ENCODE results near the gene PNMA8C. TPM values are rescaled to one million over a fixed set of nuclear protein-coding genes. Genes with fewer than 3 reads are reported as not detected.

Gene PNMA8C
- total RNA-seq, 2 donors from 2014 or later, result 0.08 TPM; not detected in 1

- DNase-seq, result no peak
- no peak overlapping the region for H3K4me3 ChIP-seq
- H3K9ac ChIP-seq (ENCODE audit: low read depth in 2 of 2, low read length in 2 of 2), result no peak overlapping the region
- TF ChIP-seq CTCF (IDR thresholded peaks at IDR 0.05), result no peak
- H3K27me3 ChIP-seq, result no peaks in the 10 kb centered on the region
- H3K9me3 ChIP-seq, result no peaks in the 10 kb centered on the region
- H3K4me1 ChIP-seq, result no peaks in the 10 kb centered on the region
- intact Hi-C loops (cut with DNase I), result no loop called here
- H3K36me3 ChIP-seq, result peaks cover 15% of the 10 kb centered on the region
- H3K27ac ChIP-seq, result no peak overlapping the region
These were observed 44.3 kb downstream of the PNMA8C start for GRCh38 chr19:46384396-46384795.

- Histone ChIP-seq H3K36me3 (peaks cover 15% of the 10 kb centered on the region), H3K4me1 (no peaks in the 10 kb centered on the region), H3K27me3 (no peaks in the 10 kb centered on the region), H3K4me3 (no peak overlapping the region), H3K9ac (ENCODE audit: low read depth in 2 of 2, low read length in 2 of 2) (no peak overlapping the region), H3K9me3 (no peaks in the 10 kb centered on the region), H3K27ac (no peak overlapping the region)
- intact Hi-C loops (cut with DNase I), result no loop called here
- no peak for TF ChIP-seq CTCF (IDR thresholded peaks at IDR 0.05)
- no peak for DNase-seq
These were observed 44.9 kb downstream of the PNMA8C start for GRCh38 chr19:46383846-46384245.

- Histone ChIP-seq H3K36me3 (peaks cover 15% of the 10 kb centered on the region), H3K27ac (no peak overlapping the region), H3K4me3 (no peak overlapping the region), H3K9me3 (no peaks in the 10 kb centered on the region), H3K27me3 (no peaks in the 10 kb centered on the region), H3K4me1 (no peaks in the 10 kb centered on the region), H3K9ac (ENCODE audit: low read depth in 2 of 2, low read length in 2 of 2) (no peak overlapping the region)
- no peak for DNase-seq
- no peak for TF ChIP-seq CTCF (IDR thresholded peaks at IDR 0.05)
- intact Hi-C loops (cut with DNase I), result no loop called here
These were observed 45.4 kb downstream of the PNMA8C start for GRCh38 chr19:46383171-46383815.

- Histone ChIP-seq H3K4me3 (no peak overlapping the region), H3K4me1 (no peaks in the 10 kb centered on the region), H3K9me3 (no peaks in the 10 kb centered on the region), H3K27me3 (no peaks in the 10 kb centered on the region), H3K9ac (ENCODE audit: low read depth in 2 of 2, low read length in 2 of 2) (no peak overlapping the region), H3K36me3 (peaks cover 9% of the 10 kb centered on the region), H3K27ac (no peak overlapping the region)
- DNase-seq, result no peak
- intact Hi-C loops (cut with DNase I), result no loop called here
- TF ChIP-seq CTCF (IDR thresholded peaks at IDR 0.05), result no peak
These were observed 46.9 kb downstream of the PNMA8C start for GRCh38 chr19:46381756-46382345.

- intact Hi-C loops (cut with DNase I), result no loop called here
- H3K27me3 ChIP-seq, result no peaks in the 10 kb centered on the region
- H3K9me3 ChIP-seq, result no peaks in the 10 kb centered on the region
- no peaks in the 10 kb centered on the region for H3K4me1 ChIP-seq
- H3K27ac ChIP-seq, result no peak overlapping the region
- no peak for TF ChIP-seq CTCF (IDR thresholded peaks at IDR 0.05)
- no peak overlapping the region for H3K4me3 ChIP-seq
- no peak for DNase-seq
- peaks cover 14% of the 10 kb centered on the region for H3K36me3 ChIP-seq
- no peak overlapping the region for H3K9ac ChIP-seq (ENCODE audit: low read depth in 2 of 2, low read length in 2 of 2)
These were observed 47.4 kb downstream of the PNMA8C start for GRCh38 chr19:46381346-46381745.
